Liver (tissue), 3 donors: ENCODE results near the gene MRAP.

Source experiments
- EGR1 ChIP-seq, 2 donors: IDR thresholded peaks; 2 replicates each; pipeline ENCODE4 v1.6.1; 2016 to 2018; ENCODE audit warnings: antibody characterized with exemption in 2 of 2, low read depth in 2 of 2
- GABPA ChIP-seq, 2 donors: IDR thresholded peaks in 1 of 2; conservative IDR thresholded peaks in 1 of 2; 2 replicates each; pipeline ENCODE4 v1.6.1; 2016; ENCODE audit warnings: antibody characterized with exemption in 2 of 2, mild to moderate bottlenecking in 1 of 2, moderate library complexity in 1 of 2
- HNF4A ChIP-seq, 2 donors: conservative IDR thresholded peaks; 2 replicates each; pipeline ENCODE4 v1.6.1; 2016; ENCODE audit warnings: antibody characterized with exemption in 2 of 2, mild to moderate bottlenecking in 2 of 2
- JUND ChIP-seq, 2 donors: IDR thresholded peaks; 2 replicates each; pipeline ENCODE4 v1.6.1; 2016; ENCODE audit warnings: antibody characterized with exemption in 2 of 2
- RXRA ChIP-seq, 2 donors: IDR thresholded peaks; 2 replicates each; pipeline ENCODE4 v1.6.1; 2017 to 2018; ENCODE audit warnings: antibody characterized with exemption in 2 of 2, mild to moderate bottlenecking in 1 of 2
- SP1 ChIP-seq: IDR thresholded peaks from 2 replicates; pipeline ENCODE4 v1.6.1; 2018; ENCODE audit warnings: antibody characterized with exemption, mild to moderate bottlenecking
- TAF1 ChIP-seq: conservative IDR thresholded peaks from 2 replicates; pipeline ENCODE4 v1.6.1; 2016; ENCODE audit warnings: antibody characterized with exemption, mild to moderate bottlenecking
- YY1 ChIP-seq: IDR thresholded peaks from 2 replicates; pipeline ENCODE4 v1.6.1; 2016; ENCODE audit warnings: antibody characterized with exemption, mild to moderate bottlenecking
- ZBTB33 ChIP-seq: IDR thresholded peaks from 2 replicates; pipeline ENCODE4 v1.6.1; 2016; ENCODE audit warnings: antibody characterized with exemption
- TF ChIP-seq, protein P1 (sequence below): fragments of 150-350 bp; IDR thresholded peaks from 2 replicates; pipeline ENCODE4 v1.5.1; 2017; ENCODE audit warnings: improper control_type of control experiment, low read depth, low read length; ENCODE audit not compliant: missing input control
- TF ChIP-seq, protein P2 (sequence below): IDR thresholded peaks from 2 replicates; pipeline ENCODE4 v1.6.1; 2016; ENCODE audit warnings: antibody characterized with exemption
- TF ChIP-seq, protein P3 (sequence below): IDR thresholded peaks from 2 replicates; pipeline ENCODE4 v1.6.1; 2016; ENCODE audit warnings: antibody characterized with exemption
- donor health status: healthy.
- donor health status: healthy.

DNA sequence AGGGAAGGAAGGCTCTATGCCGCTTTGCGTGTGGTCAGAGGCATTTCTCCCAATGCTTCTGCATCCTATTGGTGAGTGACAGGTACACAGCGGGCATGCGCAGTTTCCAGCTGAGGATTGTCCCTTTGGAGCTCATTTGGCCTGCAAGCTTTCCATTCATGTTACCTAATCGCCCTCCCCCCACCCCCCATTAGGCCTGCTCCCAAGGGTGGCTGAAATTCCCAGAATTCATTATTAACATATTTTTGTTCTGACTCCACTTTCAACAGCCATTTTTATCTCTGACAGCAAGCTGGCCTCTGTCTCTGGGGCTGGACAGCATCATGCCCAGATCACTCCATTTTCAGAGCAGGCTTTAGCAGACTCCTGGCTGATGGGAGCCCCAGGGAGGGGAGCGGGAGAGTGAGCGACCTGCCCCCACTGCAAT, 45.4 kb upstream of the MRAP start:
- TF ChIP-seq, protein P1, sequence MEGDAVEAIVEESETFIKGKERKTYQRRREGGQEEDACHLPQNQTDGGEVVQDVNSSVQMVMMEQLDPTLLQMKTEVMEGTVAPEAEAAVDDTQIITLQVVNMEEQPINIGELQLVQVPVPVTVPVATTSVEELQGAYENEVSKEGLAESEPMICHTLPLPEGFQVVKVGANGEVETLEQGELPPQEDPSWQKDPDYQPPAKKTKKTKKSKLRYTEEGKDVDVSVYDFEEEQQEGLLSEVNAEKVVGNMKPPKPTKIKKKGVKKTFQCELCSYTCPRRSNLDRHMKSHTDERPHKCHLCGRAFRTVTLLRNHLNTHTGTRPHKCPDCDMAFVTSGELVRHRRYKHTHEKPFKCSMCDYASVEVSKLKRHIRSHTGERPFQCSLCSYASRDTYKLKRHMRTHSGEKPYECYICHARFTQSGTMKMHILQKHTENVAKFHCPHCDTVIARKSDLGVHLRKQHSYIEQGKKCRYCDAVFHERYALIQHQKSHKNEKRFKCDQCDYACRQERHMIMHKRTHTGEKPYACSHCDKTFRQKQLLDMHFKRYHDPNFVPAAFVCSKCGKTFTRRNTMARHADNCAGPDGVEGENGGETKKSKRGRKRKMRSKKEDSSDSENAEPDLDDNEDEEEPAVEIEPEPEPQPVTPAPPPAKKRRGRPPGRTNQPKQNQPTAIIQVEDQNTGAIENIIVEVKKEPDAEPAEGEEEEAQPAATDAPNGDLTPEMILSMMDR: no peak
- TF ChIP-seq RXRA (IDR thresholded peaks at IDR 0.05) (no peak), HNF4A (conservative IDR thresholded peaks at IDR 0.05) (no peak), GABPA (IDR thresholded peaks at IDR 0.05 in 1 of 2, conservative IDR thresholded peaks at IDR 0.05 in 1 of 2) (no peak), JUND (IDR thresholded peaks at IDR 0.05) (no peak), EGR1 (IDR thresholded peaks at IDR 0.05; ENCODE audit: low read depth in 2 of 2) (no peak), TAF1 (no peak), ZBTB33 (no peak), YY1 (no peak), SP1 (no peak)
- TF ChIP-seq, protein P2, sequence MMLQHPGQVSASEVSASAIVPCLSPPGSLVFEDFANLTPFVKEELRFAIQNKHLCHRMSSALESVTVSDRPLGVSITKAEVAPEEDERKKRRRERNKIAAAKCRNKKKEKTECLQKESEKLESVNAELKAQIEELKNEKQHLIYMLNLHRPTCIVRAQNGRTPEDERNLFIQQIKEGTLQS: no peak
- TF ChIP-seq, protein P3, sequence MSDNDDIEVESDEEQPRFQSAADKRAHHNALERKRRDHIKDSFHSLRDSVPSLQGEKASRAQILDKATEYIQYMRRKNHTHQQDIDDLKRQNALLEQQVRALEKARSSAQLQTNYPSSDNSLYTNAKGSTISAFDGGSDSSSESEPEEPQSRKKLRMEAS: no peak
